Heart left ventricle (tissue), 16 donors: ENCODE measurements around the gene CACNA1D. TPM values are rescaled to one million over a fixed set of nuclear protein-coding genes. Genes with fewer than 3 reads are reported as not detected.

Source experiments
- ATAC-seq, 4 donors: fragments of 200-7000 bp; cut with Tn5 transposase; one replicate each; pipeline ENCODE4 v1.9.1; 2020 to 2022; ENCODE audit warnings: moderate library complexity in 4 of 4, mild to moderate bottlenecking in 3 of 4, moderate number of reproducible peaks in 1 of 4
- DNase-seq, 5 donors: peaks; one replicate each; pipeline ENCODE4 v3.0.0-alpha.2; 2020
- H3K27ac ChIP-seq, 12 donors: fragments of 200-600 bp; sonication (generic) in 4 of 12; one replicate each; pipeline versions ENCODE4 v1.5.0 to v1.8.0; 2016 to 2022; ENCODE audit warnings: mild to moderate bottlenecking in 2 of 12
- H3K27me3 ChIP-seq, 9 donors: fragments of 200-600 bp; sonication (generic) in 2 of 9; one replicate each; pipeline versions ENCODE4 v1.5.1 to v1.8.0; 2016 to 2022; ENCODE audit warnings: mild to moderate bottlenecking in 3 of 9
- H3K36me3 ChIP-seq, 9 donors: fragments of 200-600 bp; sonication (generic) in 2 of 9; one replicate each; pipeline versions ENCODE4 v1.5.0 to v1.8.0; 2018 to 2022; ENCODE audit warnings: mild to moderate bottlenecking in 2 of 9
- H3K4me1 ChIP-seq, 12 donors: fragments of 200-600 bp; sonication (generic) in 4 of 12; one replicate each; pipeline versions ENCODE4 v1.5.0 to v1.8.0; 2016 to 2022; ENCODE audit warnings: mild to moderate bottlenecking in 3 of 12
- H3K4me3 ChIP-seq, 12 donors: fragments of 200-600 bp; sonication (generic) in 4 of 12; one replicate each; pipeline versions ENCODE4 v1.5.0 to v1.8.0; 2017 to 2022; ENCODE audit warnings: mild to moderate bottlenecking in 9 of 12, moderate library complexity in 4 of 12
- H3K9me3 ChIP-seq, 12 donors: fragments of 200-600 bp; sonication (generic) in 4 of 12; one replicate each; pipeline versions ENCODE4 v1.5.0 to v1.8.0; 2016 to 2022; ENCODE audit warnings: mild to moderate bottlenecking in 1 of 12
- CTCF ChIP-seq, 12 donors: fragments of 200-600 bp; sonication (generic) in 4 of 12; IDR thresholded peaks; one replicate each; pipeline versions ENCODE4 v1.5.0 to v1.8.0; 2018 to 2022; ENCODE audit warnings: antibody characterized with exemption in 12 of 12, mild to moderate bottlenecking in 5 of 12
- POLR2A ChIP-seq, 2 donors: fragments of 450-650 bp; IDR thresholded peaks; one replicate each; pipeline ENCODE4 v1.6.1; 2017; ENCODE audit warnings: antibody characterized with exemption in 2 of 2, mild to moderate bottlenecking in 2 of 2, moderate library complexity in 2 of 2
- WGBS, 4 donors: extraction: QIAGEN DNeasy Blood & Tissue Kit in 2 of 4; methylation state at CpG; one replicate each; pipeline versions ENCODE4 v1.1.5 to v1.1.7; 2013 to 2018; 5-methylcytosine and 5-hydroxymethylcytosine counted together
- intact Hi-C, 10 donors: fragments of 100-400 bp; cut with DNase I; formaldehyde crosslinking; loops; one replicate each; pipeline versions ENCODE4 v1.11.1 to v1.14.2; 2022
- polyA plus RNA-seq, 2 donors: library from polyadenylated mRNA; stranded (reverse); fragments of 200-250 nt; gene quantifications; one replicate each; pipeline ENCODE4 v1.2.3, GENCODE V29; 2013
- total RNA-seq, 9 donors: library from RNA; depleted of rRNA in 2 of 9; stranded (reverse); fragments of >200 nt in 2 of 9; fragmentation: NEBNext Ultra II Directional in 3 of 9; extraction: Animal tissue kit (Norgen Biotek cat#: 25700) in 3 of 9; gene quantifications; one replicate each; pipeline versions ENCODE4 v1.1.0 to v1.2.4, GENCODE V29; 2016 to 2023
- donor health status: ischemic (EF 13 %, LVEDD 7.1; RV severe dilation, severe dysfunction).
- donor health status: healthy with polysubstance abuse.
- donor health status: DM: no; HTN: yes; CAD: no.
- donor health status: DM: no; HTN: no; CAD: no.
- donor health status: ischemic (EF 25% LVEDD 6.9; RV normal size, moderate dysfunction).
- donor health status: ischemic (EF 25% LVEDD 5.7; RV mildly dilated, moderate dysfunction).
- donor health status: healthy.
- donor health status: DM: yes; HTN: yes; CAD: no.
- donor health status: ischemic (EF 35%, LVEDD 5.7; RV mildly dilated, moderate dysfunction).
- donor health status: nonischemic (EF 11% LVEDD 7.7; RV severe dilation, severe dysfunction).
- donor health status: DM: yes; HTN: yes; CAD: no.
- donor health status: PGD.
- donor health status: ischemic (EF 29% LVEDD 5.4; RV normal size, mild dysfunction).
- donor health status: nonischemic (EF 23%, LVEDD 6.1; RV moderate dilation, normal function).

The CACNA1D gene
- total and polyA plus RNA-seq, 11 donors: 0.06 to 2.4 (median 0.40) TPM; not detected in 1

DNA sequence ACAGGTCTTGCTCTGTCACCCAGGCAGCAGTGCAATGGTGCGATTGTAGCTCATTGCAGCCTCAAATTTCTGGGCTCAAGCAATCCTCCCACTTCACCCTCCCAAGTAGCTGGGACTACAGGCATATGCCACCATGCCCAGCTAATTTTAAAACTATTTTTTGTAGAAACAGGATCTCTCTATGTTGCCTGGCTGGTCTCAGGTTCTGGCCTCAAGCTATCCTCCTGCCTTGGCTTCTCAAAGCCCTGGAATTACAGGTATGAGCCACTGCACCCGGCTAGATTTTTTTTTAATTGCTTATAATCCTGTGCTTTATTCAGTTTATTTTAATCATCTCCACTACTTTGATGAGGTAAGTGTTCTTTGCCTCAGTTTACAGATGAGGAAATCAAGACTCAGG lies 195.3 kb downstream of the CACNA1D start:
- DNase-seq (no peak), ATAC-seq (no peak)
- no peaks in the 10 kb centered on the region for H3K4me1 ChIP-seq
- no peaks in the 10 kb centered on the region for H3K9me3 ChIP-seq
- TF ChIP-seq POLR2A (IDR thresholded peaks at IDR 0.05) (no peak), CTCF (IDR thresholded peaks at IDR 0.05) (no peak)
- H3K4me3 ChIP-seq: no peak overlapping the region
- no peaks in the 10 kb centered on the region for H3K36me3 ChIP-seq
- no peak overlapping the region for H3K27ac ChIP-seq
- 76 to 86% (median 84%) methylated on average over 2 of the region's 2 CpGs for WGBS, 4 donors
- intact Hi-C loops: no loop called here
- H3K27me3 ChIP-seq: peaks cover 0 to 9% (median 0%) of the 10 kb centered on the region in 9 donors

GRCh38 chr3:53690521-53690920 lies 196.1 kb downstream of the CACNA1D start:
- TF ChIP-seq CTCF (IDR thresholded peaks at IDR 0.05): no peak
- no peak for TF ChIP-seq POLR2A (IDR thresholded peaks at IDR 0.05)
- Histone ChIP-seq H3K4me1 (no peaks in the 10 kb centered on the region), H3K27ac (no peak overlapping the region), H3K27me3 (peaks cover 0 to under 1% (median 0%) of the 10 kb centered on the region in 9 donors), H3K9me3 (no peaks in the 10 kb centered on the region), H3K4me3 (no peak overlapping the region), H3K36me3 (no peaks in the 10 kb centered on the region)
- DNase-seq: no peak
- intact Hi-C loops: no loop called here
- ATAC-seq: no peak
- 84 to 94% (median 87%) methylated on average over 7 of the region's 7 CpGs for WGBS, 4 donors

- ATAC-seq: no peak
- intact Hi-C loops: no loop called here
- no peak for DNase-seq
- TF ChIP-seq POLR2A (IDR thresholded peaks at IDR 0.05) (no peak), CTCF (IDR thresholded peaks at IDR 0.05) (no peak)
- H3K27ac ChIP-seq: no peak overlapping the region
- no peak overlapping the region for H3K4me3 ChIP-seq
- WGBS, 4 donors: 94 to 100% (median 96%) methylated on average over 2 of the region's 2 CpGs
- H3K9me3 ChIP-seq: no peaks in the 10 kb centered on the region
- H3K4me1 ChIP-seq: no peaks in the 10 kb centered on the region
- H3K36me3 ChIP-seq: no peaks in the 10 kb centered on the region
- H3K27me3 ChIP-seq: no peaks in the 10 kb centered on the region
Measured at GRCh38 chr3:53691349-53691748, 196.9 kb downstream of the CACNA1D start.

- no peaks in the 10 kb centered on the region for H3K4me1 ChIP-seq
- no peak overlapping the region for H3K27ac ChIP-seq
- no peak for TF ChIP-seq CTCF (IDR thresholded peaks at IDR 0.05)
- TF ChIP-seq POLR2A (IDR thresholded peaks at IDR 0.05): no peak
- intact Hi-C loops: no loop called here
- no peaks in the 10 kb centered on the region for H3K27me3 ChIP-seq
- DNase-seq (no peak), ATAC-seq (no peak)
- H3K4me3 ChIP-seq: no peak overlapping the region
- no peaks in the 10 kb centered on the region for H3K9me3 ChIP-seq
- 59 to 82% (median 76%) methylated on average over 3 of the region's 3 CpGs for WGBS, 4 donors
- no peaks in the 10 kb centered on the region for H3K36me3 ChIP-seq
Measured at GRCh38 chr3:53691885-53692284, 197.5 kb downstream of the CACNA1D start.
